Measurements from ENCODE around the gene CACNA1F. TPM values are rescaled to one million over a fixed set of nuclear protein-coding genes. Genes with fewer than 3 reads are reported as not detected.

Gene CACNA1F
- total RNA-seq, 1 experiment from 2014 or later, result not detected

DNA sequence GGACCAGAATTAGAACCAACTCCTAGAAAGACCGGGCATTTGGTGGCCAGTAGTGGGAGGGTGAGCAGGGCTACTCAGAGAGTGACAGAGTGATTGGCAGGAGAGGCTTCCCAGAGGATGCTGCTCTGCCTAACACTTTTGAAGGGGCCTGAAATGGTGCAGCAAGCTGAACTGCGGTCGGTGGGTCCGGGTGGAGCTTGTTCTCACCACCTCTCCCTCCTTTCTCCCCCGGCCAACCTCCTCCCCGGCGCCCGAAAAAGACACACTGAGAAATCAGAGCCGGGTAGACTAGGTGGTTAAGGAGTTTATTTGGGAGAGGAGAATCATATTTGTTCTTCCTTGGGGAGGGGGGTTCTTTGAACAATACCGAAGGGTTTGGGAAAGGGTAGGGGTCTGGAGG lies 45.6 kb downstream of the CACNA1F start:
- H3K4me3 ChIP-seq (ENCODE audit: low read depth in 2 of 2, low read length in 2 of 2), result peak overlapping the region in 1 of 2 experiments; percentile 91; a peak in 2 of 4 replicates
- POLR2A ChIA-PET, result interaction anchor here (0.6 kb wide), 1 partner anchor 16 kb away, joined by 3 read pairs; the partner anchor contains the start of gene PLP2
- peak overlapping the region; percentile 94 for H3K27ac ChIP-seq (ENCODE audit: low read length)
- CTCF ChIA-PET, result no interaction called here
- TF ChIP-seq TCF7L2 (IDR thresholded peaks at IDR 0.05; ENCODE audit: low read depth, low read length), result no peak
- TF ChIP-seq, protein P1, sequence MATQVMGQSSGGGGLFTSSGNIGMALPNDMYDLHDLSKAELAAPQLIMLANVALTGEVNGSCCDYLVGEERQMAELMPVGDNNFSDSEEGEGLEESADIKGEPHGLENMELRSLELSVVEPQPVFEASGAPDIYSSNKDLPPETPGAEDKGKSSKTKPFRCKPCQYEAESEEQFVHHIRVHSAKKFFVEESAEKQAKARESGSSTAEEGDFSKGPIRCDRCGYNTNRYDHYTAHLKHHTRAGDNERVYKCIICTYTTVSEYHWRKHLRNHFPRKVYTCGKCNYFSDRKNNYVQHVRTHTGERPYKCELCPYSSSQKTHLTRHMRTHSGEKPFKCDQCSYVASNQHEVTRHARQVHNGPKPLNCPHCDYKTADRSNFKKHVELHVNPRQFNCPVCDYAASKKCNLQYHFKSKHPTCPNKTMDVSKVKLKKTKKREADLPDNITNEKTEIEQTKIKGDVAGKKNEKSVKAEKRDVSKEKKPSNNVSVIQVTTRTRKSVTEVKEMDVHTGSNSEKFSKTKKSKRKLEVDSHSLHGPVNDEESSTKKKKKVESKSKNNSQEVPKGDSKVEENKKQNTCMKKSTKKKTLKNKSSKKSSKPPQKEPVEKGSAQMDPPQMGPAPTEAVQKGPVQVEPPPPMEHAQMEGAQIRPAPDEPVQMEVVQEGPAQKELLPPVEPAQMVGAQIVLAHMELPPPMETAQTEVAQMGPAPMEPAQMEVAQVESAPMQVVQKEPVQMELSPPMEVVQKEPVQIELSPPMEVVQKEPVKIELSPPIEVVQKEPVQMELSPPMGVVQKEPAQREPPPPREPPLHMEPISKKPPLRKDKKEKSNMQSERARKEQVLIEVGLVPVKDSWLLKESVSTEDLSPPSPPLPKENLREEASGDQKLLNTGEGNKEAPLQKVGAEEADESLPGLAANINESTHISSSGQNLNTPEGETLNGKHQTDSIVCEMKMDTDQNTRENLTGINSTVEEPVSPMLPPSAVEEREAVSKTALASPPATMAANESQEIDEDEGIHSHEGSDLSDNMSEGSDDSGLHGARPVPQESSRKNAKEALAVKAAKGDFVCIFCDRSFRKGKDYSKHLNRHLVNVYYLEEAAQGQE (IDR thresholded peaks at IDR 0.05; ENCODE audit: insufficient read depth in 1 of 2, low read depth in 2 of 2, low read length in 1 of 2), result no peak
- TF ChIP-seq, protein P2, sequence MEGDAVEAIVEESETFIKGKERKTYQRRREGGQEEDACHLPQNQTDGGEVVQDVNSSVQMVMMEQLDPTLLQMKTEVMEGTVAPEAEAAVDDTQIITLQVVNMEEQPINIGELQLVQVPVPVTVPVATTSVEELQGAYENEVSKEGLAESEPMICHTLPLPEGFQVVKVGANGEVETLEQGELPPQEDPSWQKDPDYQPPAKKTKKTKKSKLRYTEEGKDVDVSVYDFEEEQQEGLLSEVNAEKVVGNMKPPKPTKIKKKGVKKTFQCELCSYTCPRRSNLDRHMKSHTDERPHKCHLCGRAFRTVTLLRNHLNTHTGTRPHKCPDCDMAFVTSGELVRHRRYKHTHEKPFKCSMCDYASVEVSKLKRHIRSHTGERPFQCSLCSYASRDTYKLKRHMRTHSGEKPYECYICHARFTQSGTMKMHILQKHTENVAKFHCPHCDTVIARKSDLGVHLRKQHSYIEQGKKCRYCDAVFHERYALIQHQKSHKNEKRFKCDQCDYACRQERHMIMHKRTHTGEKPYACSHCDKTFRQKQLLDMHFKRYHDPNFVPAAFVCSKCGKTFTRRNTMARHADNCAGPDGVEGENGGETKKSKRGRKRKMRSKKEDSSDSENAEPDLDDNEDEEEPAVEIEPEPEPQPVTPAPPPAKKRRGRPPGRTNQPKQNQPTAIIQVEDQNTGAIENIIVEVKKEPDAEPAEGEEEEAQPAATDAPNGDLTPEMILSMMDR (IDR thresholded peaks at IDR 0.05), result no peak
- no peak for TF ChIP-seq SIN3A (IDR thresholded peaks at IDR 0.05; ENCODE audit: borderline replicate concordance, insufficient read depth, low read depth, low read length)
- no peak for TF ChIP-seq POLR2AphosphoS5 (IDR thresholded peaks at IDR 0.05; ENCODE audit: low read depth, low read length)
- peaks cover 21% of the 10 kb centered on the region for H3K4me1 ChIP-seq (ENCODE audit: control insufficient read depth, insufficient read depth, low read length)
- in situ Hi-C loops (cut with HindIII; ENCODE audit: low pct_unique_long_range_greater_than_20kb, low sequenced_read_pairs) (no loop called here), intact Hi-C loops (cut with micrococcal nuclease; ENCODE audit: unreplicated experiment) (no loop called here)
- no peak for ATAC-seq
- no peaks in the 10 kb centered on the region for H3K36me3 ChIP-seq (ENCODE audit: control insufficient read depth, insufficient read depth, low read length)
- no TSS peak for BruUV-seq (replicated peaks)
- DNase-seq (ENCODE audit: low read depth, low spot score), result no peak
- no peaks in the 10 kb centered on the region for H3K27me3 ChIP-seq (ENCODE audit: control insufficient read depth, insufficient read depth, low read length)
- H3K9me3 ChIP-seq (ENCODE audit: control insufficient read depth, insufficient read depth, low read depth, low read length), result no peaks in the 10 kb centered on the region

DNA sequence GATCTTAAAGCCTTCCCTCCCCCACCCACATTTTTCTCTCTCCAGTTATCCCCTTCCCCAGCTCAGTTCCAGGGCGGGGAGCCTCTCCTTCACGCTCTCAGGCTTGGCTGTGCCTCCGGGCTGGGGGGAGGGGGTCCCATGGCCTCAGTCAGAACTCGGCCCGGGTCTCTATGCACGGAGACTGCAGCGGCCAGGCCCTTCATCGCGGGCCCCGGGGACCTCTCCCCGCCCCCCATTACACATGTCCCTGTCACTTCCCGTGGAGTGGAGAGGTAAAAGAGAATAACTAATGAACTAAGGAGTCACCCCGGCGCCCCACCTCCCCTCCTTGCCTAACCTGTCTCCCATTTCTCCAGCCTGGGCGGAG lies 46.1 kb downstream of the CACNA1F start:
- ATAC-seq (no peak), DNase-seq (ENCODE audit: low read depth, low spot score) (no peak)
- Histone ChIP-seq H3K4me1 (ENCODE audit: control insufficient read depth, insufficient read depth, low read length) (peaks cover 21% of the 10 kb centered on the region), H3K4me3 (ENCODE audit: low read depth in 2 of 2, low read length in 2 of 2) (peak overlapping the region; percentile 79 to 91), H3K36me3 (ENCODE audit: control insufficient read depth, insufficient read depth, low read length) (no peaks in the 10 kb centered on the region), H3K9me3 (ENCODE audit: control insufficient read depth, insufficient read depth, low read depth, low read length) (no peaks in the 10 kb centered on the region), H3K27me3 (ENCODE audit: control insufficient read depth, insufficient read depth, low read length) (no peaks in the 10 kb centered on the region), H3K27ac (ENCODE audit: low read length) (peak overlapping the region; percentile 94)
- no TSS peak for BruUV-seq (replicated peaks)
- POLR2A ChIA-PET, result no interaction called here
- no peak for TF ChIP-seq POLR2AphosphoS5 (IDR thresholded peaks at IDR 0.05; ENCODE audit: low read depth, low read length)
- TF ChIP-seq TCF7L2 (IDR thresholded peaks at IDR 0.05; ENCODE audit: low read depth, low read length), result no peak
- TF ChIP-seq, protein P1 (IDR thresholded peaks at IDR 0.05; ENCODE audit: insufficient read depth in 1 of 2, low read depth in 2 of 2, low read length in 1 of 2), result no peak
- TF ChIP-seq, protein P2 (IDR thresholded peaks at IDR 0.05), result no peak
- no peak for TF ChIP-seq SIN3A (IDR thresholded peaks at IDR 0.05; ENCODE audit: borderline replicate concordance, insufficient read depth, low read depth, low read length)
- CTCF ChIA-PET, result no interaction called here
- in situ Hi-C loops (cut with HindIII; ENCODE audit: low pct_unique_long_range_greater_than_20kb, low sequenced_read_pairs), result no loop called here
- intact Hi-C loops (cut with micrococcal nuclease; ENCODE audit: unreplicated experiment), result no loop called here
